ENCODE measurements around the gene IRGQ.
"Not testable (repeated sequence)": the region's sequence is repeated elsewhere in the genome, so short reads cannot be mapped to it uniquely, and the experiment has no call there.

The IRGQ gene

GRCh38 chr19:43610493-43610892, 14.6 kb upstream of the IRGQ start:
- Histone ChIP-seq H3K4me3 (ENCODE audit: low read depth in 1 of 2, low read length in 2 of 2) (no peak overlapping the region), H3K9me3 (ENCODE audit: control insufficient read depth in 1 of 2, low read length in 2 of 2) (no peaks in the 10 kb centered on the region), H3K27ac (ENCODE audit: low read length) (no peak overlapping the region), H3K36me3 (ENCODE audit: control insufficient read depth in 1 of 2, insufficient read depth in 2 of 2, low read length in 2 of 2) (peaks cover 19 to 36% of the 10 kb centered on the region in 2 donors), H3K4me1 (ENCODE audit: control insufficient read depth in 1 of 2, insufficient read depth in 2 of 2, low read length in 2 of 2) (no peaks in the 10 kb centered on the region), H3K27me3 (ENCODE audit: low read depth, low read length) (no peaks in the 10 kb centered on the region)

- H3K4me1 ChIP-seq (ENCODE audit: control insufficient read depth in 1 of 2, insufficient read depth in 2 of 2, low read length in 2 of 2): no peaks in the 10 kb centered on the region
- no peak overlapping the region for H3K27ac ChIP-seq (ENCODE audit: low read length)
- no peaks in the 10 kb centered on the region for H3K9me3 ChIP-seq (ENCODE audit: control insufficient read depth in 1 of 2, low read length in 2 of 2)
- no peaks in the 10 kb centered on the region for H3K27me3 ChIP-seq (ENCODE audit: low read depth, low read length)
- peaks cover 19 to 36% of the 10 kb centered on the region in 2 donors for H3K36me3 ChIP-seq (ENCODE audit: control insufficient read depth in 1 of 2, insufficient read depth in 2 of 2, low read length in 2 of 2)
- H3K4me3 ChIP-seq (ENCODE audit: low read depth in 1 of 2, low read length in 2 of 2): no peak overlapping the region
These were observed 13.9 kb upstream of the IRGQ start for GRCh38 chr19:43609872-43610271.

GRCh38 chr19:43607238-43608205, 11.6 kb upstream of the IRGQ start:
- Histone ChIP-seq H3K36me3 (ENCODE audit: control insufficient read depth in 1 of 2, insufficient read depth in 2 of 2, low read length in 2 of 2) (peaks cover 7 to 17% of the 10 kb centered on the region in 2 donors), H3K9me3 (ENCODE audit: control insufficient read depth in 1 of 2, low read length in 2 of 2) (no peaks in the 10 kb centered on the region), H3K27ac (ENCODE audit: low read length) (no peak overlapping the region), H3K4me1 (ENCODE audit: control insufficient read depth in 1 of 2, insufficient read depth in 2 of 2, low read length in 2 of 2) (no peaks in the 10 kb centered on the region), H3K27me3 (ENCODE audit: low read depth, low read length) (no peaks in the 10 kb centered on the region), H3K4me3 (ENCODE audit: low read depth in 1 of 2, low read length in 2 of 2) (no peak overlapping the region)

GRCh38 chr19:43606569-43607229, 10.8 kb upstream of the IRGQ start:
- H3K27ac ChIP-seq (ENCODE audit: low read length): no peak overlapping the region
- H3K4me3 ChIP-seq (ENCODE audit: low read depth in 1 of 2, low read length in 2 of 2): no peak overlapping the region
- H3K4me1 ChIP-seq (ENCODE audit: control insufficient read depth in 1 of 2, insufficient read depth in 2 of 2, low read length in 2 of 2): no peaks in the 10 kb centered on the region
- peaks cover 6 to 12% of the 10 kb centered on the region in 2 donors for H3K36me3 ChIP-seq (ENCODE audit: control insufficient read depth in 1 of 2, insufficient read depth in 2 of 2, low read length in 2 of 2)
- H3K27me3 ChIP-seq (ENCODE audit: low read depth, low read length): no peaks in the 10 kb centered on the region
- no peaks in the 10 kb centered on the region for H3K9me3 ChIP-seq (ENCODE audit: control insufficient read depth in 1 of 2, low read length in 2 of 2)

- Histone ChIP-seq H3K4me1 (ENCODE audit: control insufficient read depth in 1 of 2, insufficient read depth in 2 of 2, low read length in 2 of 2) (no peaks in the 10 kb centered on the region), H3K27ac (ENCODE audit: low read length) (no peak overlapping the region), H3K36me3 (ENCODE audit: control insufficient read depth in 1 of 2, insufficient read depth in 2 of 2, low read length in 2 of 2) (peaks cover 6 to 16% of the 10 kb centered on the region in 2 donors), H3K9me3 (ENCODE audit: control insufficient read depth in 1 of 2, low read length in 2 of 2) (no peaks in the 10 kb centered on the region), H3K4me3 (ENCODE audit: low read depth in 1 of 2, low read length in 2 of 2) (no peak overlapping the region), H3K27me3 (ENCODE audit: low read depth, low read length) (no peaks in the 10 kb centered on the region)
These were observed 10.1 kb upstream of the IRGQ start for GRCh38 chr19:43605875-43606568.

- H3K27me3 ChIP-seq (ENCODE audit: low read depth, low read length); H3K4me3 ChIP-seq (ENCODE audit: low read depth in 1 of 2, low read length in 2 of 2); H3K9me3 ChIP-seq (ENCODE audit: control insufficient read depth in 1 of 2, low read length in 2 of 2); H3K27ac ChIP-seq (ENCODE audit: low read length): not testable (repeated sequence)
- peaks cover 13 to 32% of the 10 kb centered on the region in 2 donors for H3K36me3 ChIP-seq (ENCODE audit: control insufficient read depth in 1 of 2, insufficient read depth in 2 of 2, low read length in 2 of 2)
- peaks cover 7 to 18% of the 10 kb centered on the region in 2 donors for H3K4me1 ChIP-seq (ENCODE audit: control insufficient read depth in 1 of 2, insufficient read depth in 2 of 2, low read length in 2 of 2)
These were observed 4.4 kb upstream of the IRGQ start for GRCh38 chr19:43600326-43600725.

- Histone ChIP-seq H3K4me3 (ENCODE audit: low read depth in 1 of 2, low read length in 2 of 2) (no peak overlapping the region), H3K4me1 (ENCODE audit: control insufficient read depth in 1 of 2, insufficient read depth in 2 of 2, low read length in 2 of 2) (peaks cover 7 to 21% of the 10 kb centered on the region in 2 donors), H3K27ac (ENCODE audit: low read length) (no peak overlapping the region), H3K27me3 (ENCODE audit: low read depth, low read length) (no peaks in the 10 kb centered on the region), H3K9me3 (ENCODE audit: control insufficient read depth in 1 of 2, low read length in 2 of 2) (no peaks in the 10 kb centered on the region), H3K36me3 (ENCODE audit: control insufficient read depth in 1 of 2, insufficient read depth in 2 of 2, low read length in 2 of 2) (peaks cover 13 to 32% of the 10 kb centered on the region in 2 donors)
These were observed 3.8 kb upstream of the IRGQ start for GRCh38 chr19:43599635-43600295.

- H3K4me1 ChIP-seq (ENCODE audit: control insufficient read depth in 1 of 2, insufficient read depth in 2 of 2, low read length in 2 of 2): peaks cover 7 to 33% of the 10 kb centered on the region in 2 donors
- H3K4me3 ChIP-seq (ENCODE audit: low read depth in 1 of 2, low read length in 2 of 2): no peak overlapping the region
- H3K36me3 ChIP-seq (ENCODE audit: control insufficient read depth in 1 of 2, insufficient read depth in 2 of 2, low read length in 2 of 2): peaks cover 13 to 32% of the 10 kb centered on the region in 2 donors
- no peaks in the 10 kb centered on the region for H3K27me3 ChIP-seq (ENCODE audit: low read depth, low read length)
- no peaks in the 10 kb centered on the region for H3K9me3 ChIP-seq (ENCODE audit: control insufficient read depth in 1 of 2, low read length in 2 of 2)
- no peak overlapping the region for H3K27ac ChIP-seq (ENCODE audit: low read length)
These were observed 2.7 kb upstream of the IRGQ start for GRCh38 chr19:43598445-43599240.

GRCh38 chr19:43597876-43598275, 1.9 kb upstream of the IRGQ start:
- no peaks in the 10 kb centered on the region for H3K27me3 ChIP-seq (ENCODE audit: low read depth, low read length)
- peaks cover 13 to 38% of the 10 kb centered on the region in 2 donors for H3K36me3 ChIP-seq (ENCODE audit: control insufficient read depth in 1 of 2, insufficient read depth in 2 of 2, low read length in 2 of 2)
- H3K9me3 ChIP-seq (ENCODE audit: control insufficient read depth in 1 of 2, low read length in 2 of 2): no peaks in the 10 kb centered on the region
- H3K4me3 ChIP-seq (ENCODE audit: low read depth in 1 of 2, low read length in 2 of 2): peak overlapping the region; percentile 88 to 99
- H3K27ac ChIP-seq (ENCODE audit: low read length): no peak overlapping the region
- H3K4me1 ChIP-seq (ENCODE audit: control insufficient read depth in 1 of 2, insufficient read depth in 2 of 2, low read length in 2 of 2): peaks cover 7 to 38% of the 10 kb centered on the region in 2 donors

GRCh38 chr19:43596842-43597461, 1.0 kb upstream of the IRGQ start:
- Histone ChIP-seq H3K27ac (ENCODE audit: low read length) (peak overlapping the region; percentile 98), H3K27me3 (ENCODE audit: low read depth, low read length) (no peaks in the 10 kb centered on the region), H3K9me3 (ENCODE audit: control insufficient read depth in 1 of 2, low read length in 2 of 2) (no peaks in the 10 kb centered on the region), H3K4me3 (ENCODE audit: low read depth in 1 of 2, low read length in 2 of 2) (peak overlapping the region; percentile 88 to 99), H3K36me3 (ENCODE audit: control insufficient read depth in 1 of 2, insufficient read depth in 2 of 2, low read length in 2 of 2) (peaks cover 17 to 47% of the 10 kb centered on the region in 2 donors), H3K4me1 (ENCODE audit: control insufficient read depth in 1 of 2, insufficient read depth in 2 of 2, low read length in 2 of 2) (peaks cover 7 to 38% of the 10 kb centered on the region in 2 donors)
